Adrenal gland (tissue), 5 donors: Measurements from ENCODE around the gene DNHD1.

Experiments
- POLR2A ChIP-seq, 2 donors: fragments of 450-650 bp; IDR thresholded peaks; one replicate each; pipeline ENCODE4 v1.6.1; 2017; ENCODE audit warnings: antibody characterized with exemption in 2 of 2, mild to moderate bottlenecking in 2 of 2, moderate library complexity in 1 of 2
- TF ChIP-seq, protein P1 (sequence below), 6 experiments: fragments of 450-650 bp in 4 of 6; fragments of 200-600 bp in 2 of 6; sonication (generic) in 1 of 6; IDR thresholded peaks; 1 replicate in 5 of 6; 2 replicates in 1 of 6; pipeline versions ENCODE4 v1.5.1 to v1.8.0; 2016 to 2021; ENCODE audit warnings: antibody characterized with exemption in 6 of 6, mild to moderate bottlenecking in 2 of 6, moderate library complexity in 1 of 6
- donor health status: DM: no; HTN: no; CAD: no.

GRCh38 chr11:6538456-6538855 is 41.4 kb downstream of the DNHD1 start:
- TF ChIP-seq POLR2A (IDR thresholded peaks at IDR 0.05): no peak
- TF ChIP-seq, protein P1, sequence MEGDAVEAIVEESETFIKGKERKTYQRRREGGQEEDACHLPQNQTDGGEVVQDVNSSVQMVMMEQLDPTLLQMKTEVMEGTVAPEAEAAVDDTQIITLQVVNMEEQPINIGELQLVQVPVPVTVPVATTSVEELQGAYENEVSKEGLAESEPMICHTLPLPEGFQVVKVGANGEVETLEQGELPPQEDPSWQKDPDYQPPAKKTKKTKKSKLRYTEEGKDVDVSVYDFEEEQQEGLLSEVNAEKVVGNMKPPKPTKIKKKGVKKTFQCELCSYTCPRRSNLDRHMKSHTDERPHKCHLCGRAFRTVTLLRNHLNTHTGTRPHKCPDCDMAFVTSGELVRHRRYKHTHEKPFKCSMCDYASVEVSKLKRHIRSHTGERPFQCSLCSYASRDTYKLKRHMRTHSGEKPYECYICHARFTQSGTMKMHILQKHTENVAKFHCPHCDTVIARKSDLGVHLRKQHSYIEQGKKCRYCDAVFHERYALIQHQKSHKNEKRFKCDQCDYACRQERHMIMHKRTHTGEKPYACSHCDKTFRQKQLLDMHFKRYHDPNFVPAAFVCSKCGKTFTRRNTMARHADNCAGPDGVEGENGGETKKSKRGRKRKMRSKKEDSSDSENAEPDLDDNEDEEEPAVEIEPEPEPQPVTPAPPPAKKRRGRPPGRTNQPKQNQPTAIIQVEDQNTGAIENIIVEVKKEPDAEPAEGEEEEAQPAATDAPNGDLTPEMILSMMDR (IDR thresholded peaks at IDR 0.05): no peak
